ENCODE results near the gene DAGLA.

Gene DAGLA

DNA sequence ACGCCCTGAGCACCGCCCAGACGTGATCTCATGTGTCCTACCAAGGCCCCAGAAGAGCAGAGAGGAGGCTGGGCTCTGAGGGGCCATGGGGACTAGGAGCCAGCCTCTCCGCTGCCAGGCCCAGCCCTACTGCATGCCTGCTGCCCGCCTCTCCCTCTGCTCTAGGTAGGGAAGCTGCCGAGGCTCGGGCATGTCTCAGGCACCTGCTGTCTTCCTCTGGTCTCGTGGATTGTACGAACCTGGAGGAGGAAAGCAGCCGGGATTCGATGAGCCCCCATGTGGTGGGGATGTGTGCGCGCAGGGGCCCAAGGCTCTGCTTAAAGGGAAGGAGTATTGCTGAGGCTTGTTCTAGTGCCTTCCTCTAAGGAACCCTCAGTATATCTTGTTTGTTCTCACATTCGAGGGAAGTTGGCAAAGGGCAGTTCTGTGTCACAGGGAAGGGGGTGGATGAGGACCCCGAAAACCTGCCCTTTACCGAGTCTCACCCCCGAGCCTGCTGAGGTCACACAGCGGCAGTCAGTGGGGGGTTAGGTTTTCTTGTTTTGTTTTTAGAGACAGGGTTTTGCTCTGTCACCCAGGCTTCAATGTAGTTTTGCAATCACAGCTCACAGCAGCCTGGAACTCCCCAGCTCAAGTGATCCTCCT is 21.2 kb downstream of the DAGLA start:
- no peak overlapping the region for H3K4me3 ChIP-seq (ENCODE audit: low read depth, low read length)
- no peak for TF ChIP-seq CTCF (IDR thresholded peaks at IDR 0.05; ENCODE audit: insufficient read depth, low read depth, low read length, missing control alignments)
- no peak for DNase-seq (ENCODE audit: low read depth)

DNA sequence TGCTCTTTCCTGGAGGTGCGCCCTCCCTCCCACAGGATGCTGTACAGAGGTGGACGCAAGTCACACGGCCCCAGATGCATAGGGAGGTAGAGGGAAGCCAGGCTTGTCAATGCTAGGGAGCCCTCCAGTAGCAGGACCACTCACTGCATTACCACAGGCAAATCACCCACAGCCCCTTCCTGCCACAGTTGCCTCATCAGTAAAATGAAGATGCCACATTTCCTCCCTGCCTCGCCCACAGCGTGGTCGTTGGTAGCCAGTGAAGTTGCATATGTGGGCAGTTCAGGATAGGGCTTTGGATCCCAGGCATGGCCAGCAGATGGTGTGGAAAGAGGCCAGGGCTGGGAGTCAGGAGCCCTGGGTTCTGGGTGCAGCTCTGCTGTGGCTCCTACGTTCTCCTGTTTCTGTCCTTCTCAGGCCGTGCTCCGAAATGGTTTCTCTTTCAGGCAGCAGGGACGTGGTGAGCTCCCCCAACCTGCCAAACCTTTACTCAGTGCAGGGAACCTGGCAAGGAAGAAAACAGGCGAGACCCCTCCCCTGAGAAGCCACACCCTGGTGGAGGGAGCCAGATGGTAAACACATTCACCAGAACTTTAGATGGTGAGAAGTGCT is 22.6 kb downstream of the DAGLA start:
- no peak for DNase-seq (ENCODE audit: low read depth)
- H3K4me3 ChIP-seq (ENCODE audit: low read depth, low read length) = no peak overlapping the region
- TF ChIP-seq CTCF (IDR thresholded peaks at IDR 0.05; ENCODE audit: insufficient read depth, low read depth, low read length, missing control alignments) = no peak

DNA sequence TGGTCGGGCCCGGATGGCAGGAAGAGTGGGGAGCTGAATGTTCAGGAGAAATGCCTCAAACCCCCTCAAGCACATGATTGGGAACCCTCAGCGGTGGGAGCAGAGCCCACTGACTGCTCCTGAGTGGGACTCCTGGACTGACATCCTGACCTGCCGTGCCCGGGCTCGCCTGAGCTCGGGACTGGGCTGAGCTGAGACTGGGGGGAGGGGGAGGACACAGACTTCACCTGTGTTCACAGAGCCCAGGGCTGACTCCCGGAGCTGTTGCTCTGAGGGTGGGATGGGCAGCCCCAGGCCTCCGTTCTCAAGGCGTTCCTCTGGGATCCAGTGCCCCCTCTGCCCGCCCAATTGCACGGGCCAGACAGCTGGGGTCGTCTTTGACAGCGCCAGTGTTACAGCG is 24.6 kb downstream of the DAGLA start:
- DNase-seq (ENCODE audit: low read depth) = no peak
- no peak for TF ChIP-seq CTCF (IDR thresholded peaks at IDR 0.05; ENCODE audit: insufficient read depth, low read depth, low read length, missing control alignments)
- H3K4me3 ChIP-seq (ENCODE audit: low read depth, low read length) = no peak overlapping the region

- no peak overlapping the region for H3K4me3 ChIP-seq (ENCODE audit: low read depth, low read length)
- DNase-seq (ENCODE audit: low read depth) = no peak
- TF ChIP-seq CTCF (IDR thresholded peaks at IDR 0.05; ENCODE audit: insufficient read depth, low read depth, low read length, missing control alignments) = no peak
Measured at GRCh38 chr11:61706452-61707400, 26.5 kb downstream of the DAGLA start.

DNA sequence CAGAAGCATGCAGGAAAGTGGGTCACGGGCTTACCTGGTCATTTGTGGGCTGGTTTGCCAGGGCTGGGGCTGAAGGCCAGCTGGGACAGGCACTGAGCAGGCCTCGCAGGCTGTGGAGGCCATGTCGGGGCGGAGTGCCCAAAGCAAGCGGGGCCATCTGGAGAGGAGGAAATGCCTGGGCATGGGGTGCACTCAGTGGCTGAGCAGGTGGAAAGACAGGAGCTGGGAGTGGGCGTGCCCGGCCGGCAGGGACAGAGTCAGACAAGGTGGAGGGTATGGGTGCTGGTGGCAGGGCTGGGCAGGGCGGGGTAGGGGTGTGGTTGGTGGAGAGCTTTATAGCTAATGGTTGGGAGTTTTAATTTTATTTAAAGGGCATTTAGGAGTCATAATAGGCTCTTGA is 27.4 kb downstream of the DAGLA start:
- DNase-seq (ENCODE audit: low read depth) = no peak
- no peak overlapping the region for H3K4me3 ChIP-seq (ENCODE audit: low read depth, low read length)
- no peak for TF ChIP-seq CTCF (IDR thresholded peaks at IDR 0.05; ENCODE audit: insufficient read depth, low read depth, low read length, missing control alignments)

DNA sequence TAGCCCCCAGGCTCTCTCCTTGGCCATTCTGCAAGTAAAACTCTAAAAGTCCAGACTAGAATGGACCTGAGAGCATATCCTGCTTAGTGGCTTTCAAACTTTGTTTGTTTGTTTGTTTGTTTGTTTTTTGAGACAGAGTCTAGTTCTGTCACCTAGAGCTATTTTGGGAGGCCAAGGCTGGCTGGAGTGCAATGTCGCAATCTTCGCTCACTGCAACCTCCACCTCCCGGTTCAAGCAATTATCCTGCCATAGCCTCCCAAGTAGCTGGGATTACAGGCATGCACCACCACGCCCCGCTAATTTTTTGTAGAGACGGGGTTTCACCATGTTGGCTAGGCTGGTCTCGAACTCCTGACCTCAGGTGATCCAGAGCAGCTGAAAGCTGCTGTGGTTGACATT is 28.9 kb downstream of the DAGLA start:
- no peak for TF ChIP-seq CTCF (IDR thresholded peaks at IDR 0.05; ENCODE audit: insufficient read depth, low read depth, low read length, missing control alignments)
- no peak overlapping the region for H3K4me3 ChIP-seq (ENCODE audit: low read depth, low read length)
- DNase-seq (ENCODE audit: low read depth) = no peak

Measured in GM12865 (cell line).